Hepatocyte (in vitro differentiated cells): ENCODE measurements around the gene OCA2. TPM values are rescaled to one million over a fixed set of nuclear protein-coding genes. Genes with fewer than 3 reads are reported as not detected.

Experiments
- DNase-seq: peaks from one replicate; pipeline ENCODE4 v3.0.0-alpha.2; 2016; ENCODE audit warnings: low spot score
- H2AFZ ChIP-seq: fragments of 200-600 bp; sonication (generic); 2 replicates; pipeline ENCODE4 v1.6.0; 2016; ENCODE audit warnings: antibody characterized with exemption, mild to moderate bottlenecking
- H3K27ac ChIP-seq: fragments of 200-600 bp; sonication (generic); 2 replicates; pipeline ENCODE4 v1.5.1; 2016; ENCODE audit warnings: mild to moderate bottlenecking
- H3K27me3 ChIP-seq: fragments of 200-600 bp; sonication (generic); 2 replicates; pipeline ENCODE4 v1.6.1; 2016
- H3K36me3 ChIP-seq: fragments of 200-600 bp; sonication (generic); replicated peaks from 2 replicates; pipeline ENCODE4 v1.5.1; 2016; ENCODE audit warnings: low read depth; ENCODE audit not compliant: insufficient read depth
- H3K4me1 ChIP-seq: fragments of 200-600 bp; sonication (generic); 2 replicates; pipeline ENCODE4 v1.5.1; 2016; ENCODE audit warnings: mild to moderate bottlenecking, moderate library complexity; ENCODE audit not compliant: insufficient read depth
- H3K4me2 ChIP-seq: fragments of 200-600 bp; sonication (generic); 2 replicates; pipeline ENCODE4 v1.6.0; 2016
- H3K4me3 ChIP-seq: fragments of 200-600 bp; sonication (generic); 2 replicates; pipeline ENCODE4 v1.5.1; 2016; ENCODE audit warnings: mild to moderate bottlenecking
- H3K79me2 ChIP-seq: fragments of 200-600 bp; sonication (generic); 2 replicates; pipeline ENCODE4 v1.6.0; 2017; ENCODE audit warnings: mild to moderate bottlenecking
- H3K9me2 ChIP-seq: fragments of 200-600 bp; sonication (generic); replicated peaks from 2 replicates; pipeline ENCODE4 v1.6.0; 2017; ENCODE audit warnings: mild to moderate bottlenecking; ENCODE audit not compliant: insufficient read depth
- H3K9me3 ChIP-seq: fragments of 200-600 bp; sonication (generic); 2 replicates; pipeline ENCODE4 v1.5.1; 2016; ENCODE audit warnings: low read depth, mild to moderate bottlenecking
- H4K20me1 ChIP-seq: fragments of 200-600 bp; sonication (generic); 2 replicates; pipeline ENCODE4 v1.6.0; 2016; ENCODE audit warnings: mild to moderate bottlenecking; ENCODE audit not compliant: insufficient read depth, poor library complexity, severe bottlenecking
- CTCF ChIP-seq: fragments of 200-600 bp; sonication (generic); IDR thresholded peaks from 2 replicates; pipeline ENCODE4 v1.5.1; 2016; ENCODE audit warnings: antibody characterized with exemption, mild to moderate bottlenecking; ENCODE audit not compliant: poor library complexity
- EZH2 ChIP-seq: fragments of 200-600 bp; sonication (generic); IDR thresholded peaks from 2 replicates; pipeline ENCODE4 v1.6.1; 2016; ENCODE audit warnings: antibody characterized with exemption, mild to moderate bottlenecking, borderline replicate concordance
- EZH2phosphoT487 ChIP-seq: fragments of 200-600 bp; sonication (generic); IDR thresholded peaks from one replicate; pipeline ENCODE4 v1.6.1; 2018; ENCODE audit warnings: antibody characterized with exemption, mild to moderate bottlenecking, low read depth, moderate library complexity; ENCODE audit not compliant: unreplicated experiment, severe bottlenecking
- WGBS: methylation state at CpG from one replicate; pipeline ENCODE4 v1.1.6; 2016; ENCODE audit warnings: low lambda C conversion rate; ENCODE audit errors: missing lambda C conversion rate; 5-methylcytosine and 5-hydroxymethylcytosine counted together
- polyA plus RNA-seq: library from polyadenylated mRNA; unstranded; fragments of >200 nt; fragmentation: Nextera tagmentation; extraction: Ambion mirVana; gene quantifications from 2 replicates; pipeline ENCODE4 v1.2.1, GENCODE V29; 2016
- total RNA-seq: library from RNA; depleted of rRNA; stranded (reverse); fragments of >200 nt; gene quantifications from 2 replicates; pipeline ENCODE4 v1.2.3, GENCODE V29; 2014

The OCA2 gene
- total and polyA plus RNA-seq, 2 experiments from 2014 or later: 25.1 to 27.7 TPM

- Histone ChIP-seq H3K9me2 (no peaks in the 10 kb centered on the region), H3K79me2 (no peaks in the 10 kb centered on the region), H3K4me2 (no peak overlapping the region), H3K9me3 (no peaks in the 10 kb centered on the region), H3K27me3 (no peaks in the 10 kb centered on the region), H3K36me3 (no peaks in the 10 kb centered on the region), H4K20me1 (no peaks in the 10 kb centered on the region), H3K4me3 (no peak overlapping the region), H3K4me1 (no peaks in the 10 kb centered on the region), H3K27ac (no peak overlapping the region), H2AFZ (no peak overlapping the region)
- TF ChIP-seq CTCF (no peak), EZH2 (no peak), EZH2phosphoT487 (no peak)
- DNase-seq: no peak
- 50% methylated on average over 7 of the region's 7 CpGs for WGBS
Measured at GRCh38 chr15:27826411-27826810, 272.7 kb downstream of the OCA2 start.

GRCh38 chr15:27824841-27825422 is 274.2 kb downstream of the OCA2 start:
- TF ChIP-seq EZH2 (no peak), EZH2phosphoT487 (no peak), CTCF (no peak)
- DNase-seq: no peak

GRCh38 chr15:27821273-27821672 is 277.8 kb downstream of the OCA2 start:
- H3K4me3 ChIP-seq: no peak overlapping the region
- 60% methylated on average over 3 of the region's 3 CpGs for WGBS
- H2AFZ ChIP-seq: no peak overlapping the region
- H3K9me3 ChIP-seq: no peaks in the 10 kb centered on the region
- no peak for DNase-seq
- no peaks in the 10 kb centered on the region for H3K9me2 ChIP-seq
- H4K20me1 ChIP-seq: no peaks in the 10 kb centered on the region
- H3K27ac ChIP-seq: no peak overlapping the region
- no peaks in the 10 kb centered on the region for H3K4me1 ChIP-seq
- H3K27me3 ChIP-seq: no peaks in the 10 kb centered on the region
- no peak for TF ChIP-seq EZH2phosphoT487
- TF ChIP-seq CTCF: no peak
- TF ChIP-seq EZH2: no peak
- no peaks in the 10 kb centered on the region for H3K36me3 ChIP-seq
- H3K79me2 ChIP-seq: no peaks in the 10 kb centered on the region
- H3K4me2 ChIP-seq: no peak overlapping the region

More at GRCh38 chr15:27824841-27825422, 274.2 kb downstream of the OCA2 start:
- Histone ChIP-seq H3K9me3 (no peaks in the 10 kb centered on the region), H4K20me1 (no peaks in the 10 kb centered on the region), H3K4me1 (no peaks in the 10 kb centered on the region), H2AFZ (no peak overlapping the region), H3K4me2 (no peak overlapping the region), H3K36me3 (no peaks in the 10 kb centered on the region), H3K27ac (no peak overlapping the region), H3K4me3 (no peak overlapping the region), H3K79me2 (no peaks in the 10 kb centered on the region), H3K9me2 (no peaks in the 10 kb centered on the region), H3K27me3 (no peaks in the 10 kb centered on the region)
- 78% methylated on average over 10 of the region's 10 CpGs for WGBS

GRCh38 chr15:27820722-27821121 is 278.4 kb downstream of the OCA2 start:
- no peak for DNase-seq

More at GRCh38 chr15:27820722-27821121, 278.4 kb downstream of the OCA2 start:
- Histone ChIP-seq H3K4me2 (no peak overlapping the region), H3K9me2 (no peaks in the 10 kb centered on the region), H3K27me3 (no peaks in the 10 kb centered on the region), H3K36me3 (no peaks in the 10 kb centered on the region), H3K4me1 (no peaks in the 10 kb centered on the region), H3K79me2 (no peaks in the 10 kb centered on the region), H3K4me3 (no peak overlapping the region), H3K27ac (no peak overlapping the region), H4K20me1 (no peaks in the 10 kb centered on the region), H2AFZ (no peak overlapping the region), H3K9me3 (no peaks in the 10 kb centered on the region)
- TF ChIP-seq EZH2phosphoT487 (no peak), EZH2 (no peak), CTCF (no peak)
- 94% methylated on average over 4 of the region's 4 CpGs for WGBS
